NCI-H1417 (cell line): ENCODE data around the gene SIAH1.
A peak's percentile ranks its signal among the peaks of the same experiment; 100 is the strongest.
"Not testable (repeated sequence)": the region's sequence is repeated elsewhere in the genome, so short reads cannot be mapped to it uniquely, and the experiment has no call there.

ENCODE experiments used
- DNase-seq, 3 experiments: peaks; one replicate each; lab custom pipeline; 2025; lab: John Stamatoyannopoulos, UW

The SIAH1 gene

DNA sequence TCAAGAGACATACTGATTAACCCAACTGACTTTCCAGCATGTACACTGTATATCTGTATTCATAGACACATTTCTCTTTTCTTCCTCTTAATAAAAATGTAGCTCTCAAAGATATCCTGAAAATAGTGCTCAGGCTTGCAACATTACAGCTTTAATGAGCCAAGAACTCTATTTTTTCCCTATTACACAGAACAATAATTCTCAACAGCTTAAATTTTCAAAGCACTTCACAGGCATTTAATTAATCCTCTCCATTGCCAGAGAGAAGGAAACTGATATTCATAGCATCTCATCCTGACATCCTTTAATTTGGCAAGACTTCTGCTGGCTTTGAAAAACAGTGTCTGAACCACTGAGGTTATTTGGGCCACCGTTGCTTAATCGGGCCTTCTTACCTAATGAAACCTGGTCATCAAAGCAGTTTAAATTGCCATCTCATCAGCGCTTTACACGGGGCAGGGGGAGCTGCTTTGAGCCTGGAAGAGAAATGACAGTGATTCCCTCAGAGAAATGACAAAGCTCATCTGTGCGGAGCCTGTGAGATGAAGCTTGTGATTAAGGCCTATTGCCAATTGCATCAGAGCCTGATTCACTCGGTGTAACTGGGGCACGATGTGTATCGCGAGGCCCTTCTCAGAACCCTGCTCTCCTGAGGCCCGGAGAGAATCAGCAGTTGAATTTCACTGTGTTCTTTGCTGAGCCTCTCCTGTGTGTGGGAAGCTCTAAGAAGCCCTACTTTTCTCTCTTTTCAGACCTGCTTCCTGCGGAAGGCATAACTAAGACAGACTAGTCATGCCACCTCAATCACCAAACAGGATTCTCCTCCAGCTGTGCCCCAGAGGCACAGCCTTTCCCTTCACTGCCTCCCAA lies 8.5 kb upstream of the SIAH1 start:
- no peak for DNase-seq

DNA sequence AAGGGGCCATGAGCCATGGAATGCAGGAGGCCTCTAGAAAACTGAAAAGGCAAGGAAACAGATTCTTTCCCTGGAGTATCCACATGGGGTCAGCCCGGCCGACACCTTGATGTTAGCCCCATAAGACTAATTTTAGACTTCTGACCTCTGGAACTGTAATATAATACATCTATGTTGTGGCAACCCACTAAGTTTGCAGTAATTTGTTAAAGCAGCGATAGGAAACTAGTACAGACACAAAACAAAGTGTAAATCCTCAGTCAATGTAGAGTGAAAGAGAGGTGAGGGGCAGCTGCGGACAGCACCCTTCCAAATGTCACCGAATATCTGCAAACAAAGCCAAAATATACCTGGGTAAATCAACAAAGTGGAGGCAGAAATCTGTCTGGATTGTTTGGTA lies 7.2 kb upstream of the SIAH1 start:
- DNase-seq, result no peak

GRCh38 chr16:48386559-48387312 lies 1.5 kb upstream of the SIAH1 start:
- DNase-seq, result no peak

GRCh38 chr16:48384520-48385252 lies 527 bp downstream of the SIAH1 start:
- DNase-seq, result peak; percentile 52 to 87 (median 80)

DNA sequence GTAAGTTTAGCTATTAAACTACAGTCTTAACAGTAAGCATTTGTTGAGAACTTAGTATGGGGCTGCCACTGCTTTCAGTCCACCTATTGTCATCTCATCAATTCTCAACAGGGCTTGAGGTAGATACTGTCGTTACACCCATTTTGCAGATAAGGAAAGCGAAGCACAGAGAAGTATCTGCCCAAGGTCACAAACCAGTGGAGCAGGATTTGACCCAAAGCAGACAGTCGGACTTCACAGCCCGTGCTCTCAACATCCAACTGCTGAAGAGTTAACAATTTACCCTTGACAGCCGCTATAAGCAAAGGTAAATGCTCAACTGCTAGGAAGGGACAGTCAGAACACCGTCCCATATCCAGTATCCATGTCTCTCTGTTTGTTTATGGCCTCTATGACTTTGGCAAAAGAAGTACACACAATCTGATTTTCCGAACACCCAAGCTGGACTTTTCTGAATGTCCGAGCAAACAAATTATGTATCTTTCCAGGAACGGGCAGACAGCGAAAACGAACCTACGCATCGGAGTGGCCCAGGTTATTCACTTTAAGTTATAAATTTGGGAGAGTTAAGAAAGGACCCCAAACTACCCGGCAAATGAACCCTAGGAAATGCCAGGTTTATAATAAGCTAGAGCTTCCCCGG lies 1.2 kb downstream of the SIAH1 start:
- DNase-seq, result peak in 2 of 3 experiments; percentile 47 to 72

DNA sequence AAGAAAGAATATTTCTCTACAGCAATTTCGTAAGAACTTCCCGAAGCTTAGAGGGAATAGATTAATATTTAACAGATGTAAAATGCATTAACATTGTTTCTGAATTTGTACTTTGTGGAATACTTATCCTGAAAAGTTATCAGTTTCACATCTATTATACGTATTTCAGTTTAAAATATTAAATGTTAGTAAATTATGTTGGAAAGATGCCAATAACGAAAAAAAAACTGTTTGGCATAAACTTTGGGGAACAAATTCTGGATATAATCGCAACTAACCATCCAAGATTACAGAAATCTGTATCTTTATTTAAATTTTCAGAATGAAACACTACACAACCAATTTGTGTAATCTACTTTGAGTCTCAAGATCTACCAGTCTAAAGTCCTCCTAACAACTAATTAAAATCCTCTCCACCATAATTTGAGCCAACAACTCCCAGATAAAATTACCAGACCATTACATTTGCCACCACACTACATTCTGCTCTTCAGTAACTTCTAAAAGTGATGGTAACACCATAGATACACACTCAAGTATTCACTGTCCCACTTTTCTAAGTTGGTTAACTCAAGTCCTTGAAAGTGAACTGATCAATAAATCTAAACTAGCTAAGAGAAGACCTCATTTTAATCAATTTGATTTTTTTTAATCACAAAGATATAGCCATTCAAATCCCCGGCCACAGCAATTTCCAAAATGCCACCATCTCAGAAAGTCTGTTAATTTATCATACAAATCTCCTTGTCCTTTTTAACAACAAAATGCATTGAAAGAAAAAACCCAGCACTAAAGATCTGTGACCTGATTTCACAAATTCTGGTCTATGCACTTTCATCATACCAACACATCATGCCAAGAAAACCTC lies 2.0 kb downstream of the SIAH1 start:
- DNase-seq, result no peak

- no peak for DNase-seq
Measured at GRCh38 chr16:48382131-48382530, 3.1 kb downstream of the SIAH1 start.

DNA sequence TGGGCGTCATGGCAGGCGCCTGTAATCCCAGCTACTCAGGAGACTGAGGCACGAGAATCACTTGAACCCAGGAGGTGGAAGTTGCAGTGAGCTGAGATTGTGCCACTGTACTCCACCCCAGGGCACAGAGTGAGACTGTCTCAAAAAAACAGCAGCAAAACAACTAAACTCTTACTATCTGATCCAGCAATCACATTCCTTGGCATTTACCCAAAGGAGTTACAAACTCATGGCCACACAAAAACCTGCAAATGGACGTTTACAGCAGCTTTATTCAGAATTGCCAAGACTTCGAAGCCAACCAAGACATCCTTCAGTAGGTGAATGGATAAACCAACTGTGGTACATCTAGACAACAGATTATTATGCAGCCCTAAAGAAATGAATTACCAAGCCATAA lies 4.0 kb downstream of the SIAH1 start:
- DNase-seq, result no peak

DNA sequence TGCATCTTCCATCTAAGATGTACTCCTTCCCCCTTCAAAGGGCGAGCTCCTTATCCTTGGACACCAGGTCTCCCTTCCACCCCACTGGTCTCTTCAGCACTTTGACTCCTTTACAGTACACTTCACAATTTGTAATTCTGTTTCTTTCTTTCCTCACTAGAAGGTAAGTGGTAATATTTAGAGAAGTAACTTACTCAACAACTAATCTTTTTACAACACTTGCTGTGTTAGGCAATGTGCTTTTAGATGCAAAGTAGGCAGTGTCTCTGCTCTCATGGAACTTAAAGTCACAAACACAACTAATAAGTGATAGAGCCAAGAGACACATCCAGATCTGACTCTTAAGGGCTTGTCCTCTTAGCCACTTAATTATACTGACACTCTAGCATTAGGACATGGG lies 6.4 kb downstream of the SIAH1 start:
- no peak for DNase-seq

GRCh38 chr16:48378276-48378675 lies 6.9 kb downstream of the SIAH1 start:
- no peak for DNase-seq

DNA sequence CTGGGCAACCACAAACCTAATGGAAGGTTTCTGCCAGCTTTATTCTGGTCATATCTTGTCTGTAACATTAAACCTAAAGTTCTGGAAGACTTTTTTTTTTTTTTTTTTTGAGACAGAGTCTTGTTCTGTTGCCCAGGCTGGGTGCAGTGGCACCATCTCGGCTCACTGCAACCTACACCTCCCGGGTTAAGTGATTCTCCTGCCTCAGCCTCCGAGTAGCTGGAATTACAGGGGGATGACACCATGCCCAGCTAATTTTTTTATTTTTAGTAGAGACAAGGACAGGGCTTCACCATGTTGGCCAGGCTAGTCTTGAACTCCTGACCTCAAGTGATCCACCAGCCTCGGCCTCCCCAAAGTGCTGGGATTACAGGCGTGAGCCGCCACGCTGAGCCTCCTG lies 7.9 kb downstream of the SIAH1 start:
- not testable (repeated sequence) for DNase-seq

- no peak for DNase-seq
Measured at GRCh38 chr16:48374255-48374654, 11.0 kb downstream of the SIAH1 start.

DNA sequence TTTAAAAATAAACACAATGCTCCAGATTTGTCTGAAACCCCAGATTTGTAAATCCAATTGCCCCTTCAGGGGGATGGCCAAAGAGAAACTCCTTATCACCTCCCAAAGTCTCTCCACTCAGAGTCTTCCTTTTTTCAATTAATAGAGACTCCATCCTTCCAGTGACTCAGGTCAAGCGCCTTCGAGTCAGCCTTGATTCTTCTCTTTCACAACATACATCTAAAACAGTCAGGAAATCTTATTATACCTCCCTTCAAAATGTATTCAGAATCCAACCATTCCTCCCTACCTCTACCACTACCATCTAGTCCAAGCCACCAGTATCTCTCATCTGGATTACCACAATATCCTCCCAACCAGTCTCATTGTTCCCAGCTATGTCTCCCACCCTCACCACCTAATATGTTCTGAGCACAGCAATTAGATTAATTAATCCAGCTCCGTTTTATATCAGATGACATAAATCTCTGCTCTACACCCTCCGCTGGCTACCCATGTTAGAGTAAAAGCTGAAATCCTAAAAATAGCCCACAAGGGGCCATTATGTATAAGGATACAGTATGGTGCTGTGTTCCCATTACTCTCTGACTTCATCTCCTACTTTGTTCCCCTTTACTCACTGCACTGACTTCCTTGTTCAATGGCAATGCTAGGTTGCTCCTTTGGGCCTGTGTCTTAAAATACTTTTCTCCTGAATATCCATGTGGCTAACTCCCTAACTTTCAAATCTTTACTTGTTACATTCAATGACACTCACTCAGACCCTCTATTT lies 11.8 kb downstream of the SIAH1 start:
- DNase-seq, result no peak

DNA sequence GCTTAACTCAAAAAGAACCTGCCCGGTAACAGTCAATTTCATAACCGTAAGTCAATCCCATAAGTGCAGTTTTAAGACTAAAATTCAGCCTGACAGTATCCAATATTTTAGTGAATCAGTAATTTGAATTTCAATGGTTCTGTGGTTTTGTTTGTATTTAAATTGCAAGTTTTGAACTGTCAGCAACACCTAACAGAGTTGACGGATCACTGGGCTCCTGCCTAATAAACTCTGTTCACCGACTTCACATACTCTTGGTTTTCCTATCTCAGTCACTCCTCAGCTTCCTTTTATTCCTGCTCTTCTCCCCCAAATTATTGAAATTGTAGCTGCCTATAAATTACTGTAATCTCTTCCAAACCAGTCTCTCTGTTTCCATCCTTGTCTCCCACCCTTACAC lies 12.5 kb downstream of the SIAH1 start:
- no peak for DNase-seq

GRCh38 chr16:48371393-48371780 lies 13.8 kb downstream of the SIAH1 start:
- DNase-seq, result no peak

- DNase-seq, result peak in 1 of 3 experiments; percentile 10
Measured at GRCh38 chr16:48370668-48371392, 14.4 kb downstream of the SIAH1 start.

GRCh38 chr16:48370229-48370628 lies 15.0 kb downstream of the SIAH1 start:
- no peak for DNase-seq

- no peak for DNase-seq
Measured at GRCh38 chr16:48369765-48370164, 15.4 kb downstream of the SIAH1 start.

DNA sequence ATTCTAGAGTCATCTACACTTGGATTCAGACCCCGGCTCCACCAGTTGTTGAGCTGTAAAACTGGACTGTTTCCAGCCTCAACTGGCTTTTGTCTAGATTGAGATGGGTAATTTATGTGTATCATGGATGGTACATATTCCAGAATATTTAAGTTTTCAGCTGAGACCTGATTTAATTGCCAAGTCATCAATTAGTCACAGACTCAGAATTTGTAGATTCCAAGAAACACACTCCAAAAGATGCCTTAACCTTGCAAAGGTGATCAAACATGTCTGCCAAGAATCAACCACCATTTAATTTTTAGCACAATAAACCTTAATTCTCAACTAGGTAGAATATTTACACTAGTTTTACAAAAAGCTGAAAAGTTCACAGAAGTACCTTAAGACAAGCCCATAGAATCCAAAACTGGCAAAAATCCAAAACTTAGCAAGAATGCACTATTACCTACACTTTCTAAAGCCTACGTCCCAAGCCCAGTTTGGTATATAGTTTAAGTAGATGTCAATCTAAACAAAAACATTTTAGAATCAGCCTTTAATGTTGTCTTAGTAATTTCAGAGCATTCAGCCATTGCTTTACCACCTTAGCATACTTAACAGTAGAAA lies 17.7 kb downstream of the SIAH1 start:
- no peak for DNase-seq
